Activated CD4-positive, alpha-beta T cell treated with anti-CD3 and anti-CD28 coated beads, Interleukin-2, amount 10 ng/mL, durations not matched to agents 7 days and 5 days (primary cell): ENCODE measurements around the gene CGN. TPM values are rescaled to one million over a fixed set of nuclear protein-coding genes. Genes with fewer than 3 reads are reported as not detected.

ENCODE experiments used
- CTCF ChIA-PET: fragments of 350-600 bp; sonication (Branson Sonifier 250); formaldehyde crosslinking; loops from one replicate; lab custom pipeline; 2021; ENCODE audit warnings: antibody characterized with exemption; lab: Charles Lee
- POLR2A ChIA-PET: fragments of 350-600 bp; sonication (Branson Sonifier 250); formaldehyde crosslinking; loops from one replicate; lab custom pipeline; 2021; ENCODE audit warnings: antibody characterized with exemption; lab: Charles Lee
- DNase-seq: peaks from one replicate; pipeline ENCODE4 v3.0.0-alpha.2; 2020
- H3K27ac Mint-ChIP-seq: one replicate; pipeline ENCODE4 v1.8.0; 2021; ENCODE audit warnings: mild to moderate bottlenecking, moderate library complexity, mixed read lengths
- H3K27me3 Mint-ChIP-seq: one replicate; pipeline ENCODE4 v1.8.0; 2021; ENCODE audit warnings: mixed read lengths
- H3K36me3 Mint-ChIP-seq: one replicate; pipeline ENCODE4 v1.8.0; 2021; ENCODE audit warnings: low read depth, mixed read lengths
- H3K4me1 Mint-ChIP-seq: one replicate; pipeline ENCODE4 v1.8.0; 2021; ENCODE audit warnings: mixed read lengths
- H3K4me3 Mint-ChIP-seq: one replicate; pipeline ENCODE4 v1.8.0; 2021; ENCODE audit warnings: mild to moderate bottlenecking, moderate library complexity, mixed read lengths
- H3K9me3 Mint-ChIP-seq: one replicate; pipeline ENCODE4 v1.8.0; 2021; ENCODE audit warnings: mixed read lengths
- total RNA-seq, 2 experiments: library from RNA; stranded (reverse); gene quantifications; one replicate each; pipeline ENCODE4 v1.2.3, GENCODE V29; 2021

Gene CGN
- total RNA-seq, 2 experiments from 2014 or later, result 0.17 to 0.30 TPM

GRCh38 chr1:151479462-151479861 lies 31.7 kb upstream of the CGN start:
- H3K4me1 Mint-ChIP-seq, result peaks cover 2% of the 10 kb centered on the region
- H3K27me3 Mint-ChIP-seq, result peaks cover 5% of the 10 kb centered on the region
- CTCF ChIA-PET, result interaction anchor here (1.0 to 1.6 kb wide), 3 partner anchors 10 to 35 kb away, joined by 3 read pairs; no protein-coding TSS in a partner anchor
- no peaks in the 10 kb centered on the region for H3K36me3 Mint-ChIP-seq
- H3K4me3 Mint-ChIP-seq, result no peak overlapping the region
- no peak for DNase-seq
- POLR2A ChIA-PET, result interaction anchor here (0.6 kb wide), 1 partner anchor 278 kb away, joined by 3 read pairs; no protein-coding TSS in a partner anchor
- peaks cover 7% of the 10 kb centered on the region for H3K9me3 Mint-ChIP-seq
- no peak overlapping the region for H3K27ac Mint-ChIP-seq

GRCh38 chr1:151482017-151482416 lies 29.2 kb upstream of the CGN start:
- Mint-ChIP-seq H3K36me3 (no peaks in the 10 kb centered on the region), H3K9me3 (peaks cover 7% of the 10 kb centered on the region), H3K27me3 (peaks cover 1% of the 10 kb centered on the region), H3K4me1 (no peaks in the 10 kb centered on the region), H3K27ac (no peak overlapping the region), H3K4me3 (no peak overlapping the region)
- ChIA-PET POLR2A (no interaction called here), CTCF (interaction anchor here (0.6 to 2.5 kb wide), 2 partner anchors 12 to 204 kb away, joined by 3 to 7 read pairs; no protein-coding TSS in a partner anchor)
- no peak for DNase-seq

GRCh38 chr1:151485685-151486255 lies 25.4 kb upstream of the CGN start:
- H3K36me3 Mint-ChIP-seq, result no peaks in the 10 kb centered on the region
- no peak overlapping the region for H3K4me3 Mint-ChIP-seq
- CTCF ChIA-PET, result interaction anchor here (1.2 to 1.3 kb wide), 2 partner anchors 15 to 41 kb away, joined by 3 to 4 read pairs; no protein-coding TSS in a partner anchor
- POLR2A ChIA-PET, result no interaction called here
- no peak for DNase-seq
- peaks cover 4% of the 10 kb centered on the region for H3K9me3 Mint-ChIP-seq
- no peaks in the 10 kb centered on the region for H3K27me3 Mint-ChIP-seq
- H3K27ac Mint-ChIP-seq, result no peak overlapping the region
- no peaks in the 10 kb centered on the region for H3K4me1 Mint-ChIP-seq

- H3K27ac Mint-ChIP-seq, result no peak overlapping the region
- peaks cover 4% of the 10 kb centered on the region for H3K9me3 Mint-ChIP-seq
- no peaks in the 10 kb centered on the region for H3K4me1 Mint-ChIP-seq
- CTCF ChIA-PET, result interaction anchor here (0.9 to 1.3 kb wide), 2 partner anchors 10 to 15 kb away, joined by 3 to 4 read pairs; no protein-coding TSS in a partner anchor
- POLR2A ChIA-PET, result no interaction called here
- no peak for DNase-seq
- H3K4me3 Mint-ChIP-seq, result no peak overlapping the region
- no peaks in the 10 kb centered on the region for H3K27me3 Mint-ChIP-seq
- H3K36me3 Mint-ChIP-seq, result no peaks in the 10 kb centered on the region
These were observed 24.6 kb upstream of the CGN start for GRCh38 chr1:151486557-151486956.

GRCh38 chr1:151491641-151492040 lies 19.5 kb upstream of the CGN start:
- Mint-ChIP-seq H3K36me3 (no peaks in the 10 kb centered on the region), H3K4me1 (no peaks in the 10 kb centered on the region), H3K27me3 (peaks cover 2% of the 10 kb centered on the region), H3K9me3 (no peaks in the 10 kb centered on the region), H3K4me3 (no peak overlapping the region), H3K27ac (no peak overlapping the region)
- ChIA-PET CTCF (interaction anchor here (0.5 kb wide), 1 partner anchor 73 kb away, joined by 3 read pairs; no protein-coding TSS in a partner anchor), POLR2A (no interaction called here)
- no peak for DNase-seq

- Mint-ChIP-seq H3K36me3 (no peaks in the 10 kb centered on the region), H3K4me1 (no peaks in the 10 kb centered on the region), H3K27me3 (peaks cover 2% of the 10 kb centered on the region), H3K9me3 (no peaks in the 10 kb centered on the region), H3K27ac (no peak overlapping the region), H3K4me3 (no peak overlapping the region)
- ChIA-PET CTCF (interaction anchor here (0.5 kb wide), 1 partner anchor 74 kb away, joined by 3 read pairs; no protein-coding TSS in a partner anchor), POLR2A (no interaction called here)
- no peak for DNase-seq
These were observed 19.1 kb upstream of the CGN start for GRCh38 chr1:151492120-151492519.

- ChIA-PET POLR2A (interaction anchor here (0.6 kb wide), 1 partner anchor 1394 kb away, joined by 3 read pairs; no protein-coding TSS in a partner anchor), CTCF (interaction anchor here (1.1 to 2.1 kb wide), 3 partner anchors 10 to 44 kb away, joined by 3 to 7 read pairs (median 3); no protein-coding TSS in a partner anchor)
- DNase-seq, result no peak
- Mint-ChIP-seq H3K27ac (no peak overlapping the region), H3K36me3 (no peaks in the 10 kb centered on the region), H3K4me3 (no peak overlapping the region), H3K27me3 (peaks cover 2% of the 10 kb centered on the region), H3K4me1 (no peaks in the 10 kb centered on the region), H3K9me3 (no peaks in the 10 kb centered on the region)
These were observed 18.1 kb upstream of the CGN start for GRCh38 chr1:151493042-151493441.

GRCh38 chr1:151494741-151495281 lies 16.4 kb upstream of the CGN start:
- POLR2A ChIA-PET, result no interaction called here
- peaks cover 4% of the 10 kb centered on the region for H3K27me3 Mint-ChIP-seq
- CTCF ChIA-PET, result interaction anchor here (0.6 to 2.1 kb wide), 7 partner anchors 11 to 304 kb away, joined by 3 to 7 read pairs (median 3); partner anchors contain the start of gene CGN
- H3K27ac Mint-ChIP-seq, result no peak overlapping the region
- no peak for DNase-seq
- H3K9me3 Mint-ChIP-seq, result no peaks in the 10 kb centered on the region
- no peaks in the 10 kb centered on the region for H3K36me3 Mint-ChIP-seq
- H3K4me3 Mint-ChIP-seq, result no peak overlapping the region
- H3K4me1 Mint-ChIP-seq, result no peaks in the 10 kb centered on the region

- H3K4me3 Mint-ChIP-seq, result no peak overlapping the region
- ChIA-PET CTCF (interaction anchor here (0.6 kb wide), 1 partner anchor 185 kb away, joined by 3 read pairs; no protein-coding TSS in a partner anchor), POLR2A (no interaction called here)
These were observed 15.9 kb upstream of the CGN start for GRCh38 chr1:151495316-151495715.

GRCh38 chr1:151499365-151499764 lies 11.8 kb upstream of the CGN start:
- CTCF ChIA-PET, result interaction anchor here (1.0 to 1.1 kb wide), 2 partner anchors 10 to 23 kb away, joined by 3 to 4 read pairs; no protein-coding TSS in a partner anchor

More at GRCh38 chr1:151495316-151495715, 15.9 kb upstream of the CGN start:
- no peak for DNase-seq
- Mint-ChIP-seq H3K27ac (no peak overlapping the region), H3K36me3 (no peaks in the 10 kb centered on the region), H3K4me1 (no peaks in the 10 kb centered on the region), H3K27me3 (peaks cover 4% of the 10 kb centered on the region), H3K9me3 (no peaks in the 10 kb centered on the region)

GRCh38 chr1:151499930-151500329 lies 11.3 kb upstream of the CGN start:
- ChIA-PET CTCF (interaction anchor here (1.0 to 1.1 kb wide), 2 partner anchors 10 to 24 kb away, joined by 3 to 4 read pairs; no protein-coding TSS in a partner anchor), POLR2A (no interaction called here)
- no peaks in the 10 kb centered on the region for H3K4me1 Mint-ChIP-seq
- peaks cover 2% of the 10 kb centered on the region for H3K27me3 Mint-ChIP-seq
- H3K36me3 Mint-ChIP-seq, result no peaks in the 10 kb centered on the region
- DNase-seq, result no peak
- no peaks in the 10 kb centered on the region for H3K9me3 Mint-ChIP-seq
- no peak overlapping the region for H3K4me3 Mint-ChIP-seq
- H3K27ac Mint-ChIP-seq, result no peak overlapping the region

More at GRCh38 chr1:151499365-151499764, 11.8 kb upstream of the CGN start:
- POLR2A ChIA-PET, result no interaction called here
- no peaks in the 10 kb centered on the region for H3K36me3 Mint-ChIP-seq
- no peak overlapping the region for H3K4me3 Mint-ChIP-seq
- no peaks in the 10 kb centered on the region for H3K4me1 Mint-ChIP-seq
- H3K27me3 Mint-ChIP-seq, result peaks cover 2% of the 10 kb centered on the region
- no peak overlapping the region for H3K27ac Mint-ChIP-seq
- no peak for DNase-seq
- no peaks in the 10 kb centered on the region for H3K9me3 Mint-ChIP-seq

GRCh38 chr1:151501474-151501873 lies 9.7 kb upstream of the CGN start:
- Mint-ChIP-seq H3K4me1 (no peaks in the 10 kb centered on the region), H3K27ac (no peak overlapping the region), H3K4me3 (no peak overlapping the region), H3K27me3 (peaks cover 5% of the 10 kb centered on the region), H3K36me3 (no peaks in the 10 kb centered on the region), H3K9me3 (no peaks in the 10 kb centered on the region)
- POLR2A ChIA-PET, result no interaction called here
- no peak for DNase-seq
- CTCF ChIA-PET, result interaction anchor here (1.2 to 1.6 kb wide), 2 partner anchors 9 to 38 kb away, joined by 3 to 4 read pairs; partner anchors contain the start of gene TUFT1
